ENCODE measurements around the gene GABRG2.

The GABRG2 gene

GRCh38 chr5:162174358-162174974 is 106.9 kb downstream of the GABRG2 start:
- TF ChIP-seq CTCF (IDR thresholded peaks at IDR 0.05; ENCODE audit: low read depth, low read length, missing control alignments), result no peak
- no peak overlapping the region for H3K4me3 ChIP-seq (ENCODE audit: low read depth, low read length)
- DNase-seq (ENCODE audit: low read depth), result no peak

GRCh38 chr5:162187371-162187770 is 119.8 kb downstream of the GABRG2 start:
- H3K4me3 ChIP-seq (ENCODE audit: low read depth, low read length), result no peak overlapping the region
- no peak for TF ChIP-seq CTCF (IDR thresholded peaks at IDR 0.05; ENCODE audit: low read depth, low read length, missing control alignments)
- DNase-seq (ENCODE audit: low read depth), result no peak

- no peak for DNase-seq (ENCODE audit: low read depth)
- no peak overlapping the region for H3K4me3 ChIP-seq (ENCODE audit: low read depth, low read length)
- no peak for TF ChIP-seq CTCF (IDR thresholded peaks at IDR 0.05; ENCODE audit: low read depth, low read length, missing control alignments)
These were observed 122.1 kb downstream of the GABRG2 start for GRCh38 chr5:162189719-162190118.

GRCh38 chr5:162193012-162193411 is 125.4 kb downstream of the GABRG2 start:
- DNase-seq (ENCODE audit: low read depth), result no peak
- no peak for TF ChIP-seq CTCF (IDR thresholded peaks at IDR 0.05; ENCODE audit: low read depth, low read length, missing control alignments)

GRCh38 chr5:162196351-162196750 is 128.8 kb downstream of the GABRG2 start:
- TF ChIP-seq CTCF (IDR thresholded peaks at IDR 0.05; ENCODE audit: low read depth, low read length, missing control alignments), result no peak
- no peak overlapping the region for H3K4me3 ChIP-seq (ENCODE audit: low read depth, low read length)
- DNase-seq (ENCODE audit: low read depth), result no peak

More at GRCh38 chr5:162193012-162193411, 125.4 kb downstream of the GABRG2 start:
- no peak overlapping the region for H3K4me3 ChIP-seq (ENCODE audit: low read depth, low read length)

- no peak for DNase-seq (ENCODE audit: low read depth)
- no peak for TF ChIP-seq CTCF (IDR thresholded peaks at IDR 0.05; ENCODE audit: low read depth, low read length, missing control alignments)
- H3K4me3 ChIP-seq (ENCODE audit: low read depth, low read length), result no peak overlapping the region
These were observed 134.8 kb downstream of the GABRG2 start for GRCh38 chr5:162202285-162202880.

Measured in GM12864 (cell line).